Kidney epithelial cell (primary cell): ENCODE measurements around the gene SYT14. TPM values are rescaled to one million over a fixed set of nuclear protein-coding genes. Genes with fewer than 3 reads are reported as not detected.

Experiments used
- DNase-seq: peaks from one replicate; pipeline ENCODE4 v3.0.0-alpha.2; 2010; ENCODE audit warnings: low read depth
- H3K27me3 ChIP-seq: 2 replicates; pipeline ENCODE4 v1.6.0; 2011; ENCODE audit warnings: low read length; ENCODE audit not compliant: control insufficient read depth, insufficient read depth
- H3K36me3 ChIP-seq: 2 replicates; pipeline ENCODE4 v1.5.1; 2011; ENCODE audit warnings: low read length; ENCODE audit not compliant: control insufficient read depth, insufficient read depth
- H3K4me3 ChIP-seq: 2 replicates; pipeline ENCODE4 v1.5.1; 2011; ENCODE audit warnings: low read depth, mild to moderate bottlenecking, control low read depth, low read length
- total RNA-seq: library from RNA; depleted of rRNA; stranded (reverse); fragments of >200 nt; gene quantifications from 2 replicates; pipeline ENCODE4 v1.2.3, GENCODE V29; 2015
- TF ChIP-seq, protein P1 (sequence below): IDR thresholded peaks from 2 replicates; pipeline ENCODE4 v1.5.1; 2011; ENCODE audit warnings: mild to moderate bottlenecking, moderate library complexity, low read length, control low read depth, inconsistent platforms; ENCODE audit not compliant: insufficient read depth, poor library complexity, severe bottlenecking

Gene SYT14
- total RNA-seq, 1 donor from 2014 or later: 32.6 TPM

GRCh38 chr1:210117198-210117597, 179.2 kb downstream of the SYT14 start:
- H3K27me3 ChIP-seq: no peaks in the 10 kb centered on the region
- no peaks in the 10 kb centered on the region for H3K36me3 ChIP-seq
- TF ChIP-seq, protein P1, sequence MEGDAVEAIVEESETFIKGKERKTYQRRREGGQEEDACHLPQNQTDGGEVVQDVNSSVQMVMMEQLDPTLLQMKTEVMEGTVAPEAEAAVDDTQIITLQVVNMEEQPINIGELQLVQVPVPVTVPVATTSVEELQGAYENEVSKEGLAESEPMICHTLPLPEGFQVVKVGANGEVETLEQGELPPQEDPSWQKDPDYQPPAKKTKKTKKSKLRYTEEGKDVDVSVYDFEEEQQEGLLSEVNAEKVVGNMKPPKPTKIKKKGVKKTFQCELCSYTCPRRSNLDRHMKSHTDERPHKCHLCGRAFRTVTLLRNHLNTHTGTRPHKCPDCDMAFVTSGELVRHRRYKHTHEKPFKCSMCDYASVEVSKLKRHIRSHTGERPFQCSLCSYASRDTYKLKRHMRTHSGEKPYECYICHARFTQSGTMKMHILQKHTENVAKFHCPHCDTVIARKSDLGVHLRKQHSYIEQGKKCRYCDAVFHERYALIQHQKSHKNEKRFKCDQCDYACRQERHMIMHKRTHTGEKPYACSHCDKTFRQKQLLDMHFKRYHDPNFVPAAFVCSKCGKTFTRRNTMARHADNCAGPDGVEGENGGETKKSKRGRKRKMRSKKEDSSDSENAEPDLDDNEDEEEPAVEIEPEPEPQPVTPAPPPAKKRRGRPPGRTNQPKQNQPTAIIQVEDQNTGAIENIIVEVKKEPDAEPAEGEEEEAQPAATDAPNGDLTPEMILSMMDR: no peak
- DNase-seq: no peak
- H3K4me3 ChIP-seq: no peak overlapping the region

DNA sequence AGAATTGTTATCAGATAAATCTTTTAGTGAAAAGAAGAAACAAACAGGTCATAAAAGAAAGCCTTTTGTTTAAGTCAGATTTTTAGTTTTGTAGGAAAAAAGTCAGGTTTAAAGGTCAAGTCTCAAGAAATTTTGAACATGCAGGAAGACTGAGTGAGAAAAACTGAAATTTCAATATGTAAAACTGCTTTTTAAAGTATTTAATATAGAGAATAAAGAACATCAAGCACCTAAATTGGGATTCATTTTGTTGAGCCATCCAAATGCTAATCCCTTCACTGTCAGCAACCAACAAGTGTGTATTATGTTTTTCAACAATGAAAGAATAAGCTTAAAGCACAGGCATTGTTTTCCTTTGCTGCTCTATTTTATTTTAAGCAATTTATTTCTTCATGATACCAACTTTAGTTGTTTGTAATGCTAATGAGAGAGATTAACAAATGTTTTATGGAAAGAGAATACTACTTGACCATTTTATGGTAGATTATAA, 179.7 kb downstream of the SYT14 start:
- DNase-seq: no peak
- no peak overlapping the region for H3K4me3 ChIP-seq
- TF ChIP-seq, protein P1: no peak

DNA sequence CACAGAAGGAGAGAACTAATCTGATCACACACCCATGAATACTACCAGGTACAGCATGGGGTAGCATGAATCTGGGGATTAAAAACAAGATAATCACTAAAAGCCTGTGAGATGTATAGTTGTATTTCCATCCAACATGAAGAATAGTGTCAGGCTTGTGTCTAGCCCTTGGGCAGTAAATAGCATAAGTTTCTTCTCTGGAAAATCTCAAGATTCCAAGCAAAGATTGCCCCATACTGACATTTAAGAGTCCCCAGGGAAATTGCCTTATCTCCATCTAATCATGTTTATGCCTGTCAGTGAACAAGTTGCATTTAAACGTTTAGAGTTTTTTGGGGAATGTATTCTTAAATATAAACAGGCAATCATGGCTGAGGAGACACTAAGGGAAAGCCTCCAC, 185.4 kb downstream of the SYT14 start:
- no peak for DNase-seq
- Histone ChIP-seq H3K27me3 (no peaks in the 10 kb centered on the region), H3K4me3 (no peak overlapping the region), H3K36me3 (no peaks in the 10 kb centered on the region)
- TF ChIP-seq, protein P1: no peak

More for the DNA sequence above, 179.7 kb downstream of the SYT14 start:
- no peaks in the 10 kb centered on the region for H3K36me3 ChIP-seq
- H3K27me3 ChIP-seq: no peaks in the 10 kb centered on the region

- TF ChIP-seq, protein P1: no peak
- DNase-seq: peak; percentile 26
- Histone ChIP-seq H3K4me3 (no peak overlapping the region), H3K36me3 (no peaks in the 10 kb centered on the region), H3K27me3 (no peaks in the 10 kb centered on the region)
Measured at GRCh38 chr1:210123924-210124589, 186.0 kb downstream of the SYT14 start.

- H3K36me3 ChIP-seq: no peaks in the 10 kb centered on the region
- TF ChIP-seq, protein P1: no peak
- H3K4me3 ChIP-seq: no peak overlapping the region
- H3K27me3 ChIP-seq: no peaks in the 10 kb centered on the region
- no peak for DNase-seq
Measured at GRCh38 chr1:210124736-210125135, 186.7 kb downstream of the SYT14 start.

- Histone ChIP-seq H3K36me3 (no peaks in the 10 kb centered on the region), H3K4me3 (no peak overlapping the region), H3K27me3 (no peaks in the 10 kb centered on the region)
- DNase-seq: no peak
- TF ChIP-seq, protein P1: no peak
Measured at GRCh38 chr1:210125143-210125542, 187.1 kb downstream of the SYT14 start.
